Ishikawa (cell line): ENCODE data around the gene HNRNPH2.

Source experiments
- CEBPB ChIP-seq: IDR thresholded peaks from 2 replicates; pipeline ENCODE4 v1.6.1; 2012
- CREB1 ChIP-seq: IDR thresholded peaks from 2 replicates; pipeline ENCODE4 v1.6.1; 2012; ENCODE audit warnings: low read depth
- EGR1 ChIP-seq: IDR thresholded peaks from 2 replicates; pipeline ENCODE4 v1.6.1; 2012
- EP300 ChIP-seq: IDR thresholded peaks from 2 replicates; pipeline ENCODE4 v1.6.1; 2012; ENCODE audit warnings: borderline replicate concordance
- FOXM1 ChIP-seq: IDR thresholded peaks from 2 replicates; pipeline ENCODE4 v1.6.1; 2012; ENCODE audit warnings: low read depth, borderline replicate concordance
- NFIC ChIP-seq: IDR thresholded peaks from 2 replicates; pipeline ENCODE4 v1.6.1; 2012
- RAD21 ChIP-seq: IDR thresholded peaks from 2 replicates; pipeline ENCODE4 v1.6.1; 2012; ENCODE audit warnings: low read depth
- TAF1 ChIP-seq: IDR thresholded peaks from 2 replicates; pipeline ENCODE4 v1.6.1; 2012; ENCODE audit warnings: low read depth, mild to moderate bottlenecking
- TCF12 ChIP-seq: IDR thresholded peaks from 2 replicates; pipeline ENCODE4 v1.6.1; 2012; ENCODE audit warnings: low read depth
- TEAD4 ChIP-seq: IDR thresholded peaks from 2 replicates; pipeline ENCODE4 v1.6.1; 2012
- YY1 ChIP-seq: IDR thresholded peaks from 2 replicates; pipeline ENCODE4 v1.6.1; 2012; ENCODE audit warnings: low read depth
- ZBTB7A ChIP-seq: IDR thresholded peaks from 2 replicates; pipeline ENCODE4 v1.6.1; 2012; ENCODE audit warnings: low read depth
- TF ChIP-seq, protein P1 (sequence below): IDR thresholded peaks from 2 replicates; pipeline ENCODE4 v1.6.1; 2012
- TF ChIP-seq, protein P2 (sequence below): IDR thresholded peaks from 2 replicates; pipeline ENCODE4 v1.6.1; 2012
- TF ChIP-seq, protein P3 (sequence below): IDR thresholded peaks from 2 replicates; pipeline ENCODE4 v1.6.1; 2012; ENCODE audit warnings: low read depth, mild to moderate bottlenecking

Gene HNRNPH2

DNA sequence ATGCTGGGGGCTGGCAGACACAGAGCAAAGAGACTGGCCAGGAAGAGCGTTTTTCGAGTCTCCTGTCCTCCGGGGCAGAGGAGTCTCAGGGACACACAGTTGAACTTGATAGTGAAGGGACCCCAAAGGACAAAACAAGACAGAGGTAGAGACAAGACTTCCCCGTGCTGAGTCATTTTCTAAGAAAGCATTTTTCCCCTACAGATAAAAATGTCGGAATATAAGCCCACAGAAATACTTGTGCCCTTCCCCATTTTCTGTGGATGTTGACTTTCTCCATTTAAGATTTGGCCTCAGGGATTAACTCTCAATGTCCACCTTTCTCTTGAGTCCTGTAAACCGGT, 21.5 kb upstream of the HNRNPH2 start:
- TF ChIP-seq YY1 (no peak), NFIC (no peak), CEBPB (no peak), CREB1 (no peak), ZBTB7A (no peak), TEAD4 (no peak), TCF12 (no peak), FOXM1 (no peak), EGR1 (no peak)
- TF ChIP-seq, protein P1, sequence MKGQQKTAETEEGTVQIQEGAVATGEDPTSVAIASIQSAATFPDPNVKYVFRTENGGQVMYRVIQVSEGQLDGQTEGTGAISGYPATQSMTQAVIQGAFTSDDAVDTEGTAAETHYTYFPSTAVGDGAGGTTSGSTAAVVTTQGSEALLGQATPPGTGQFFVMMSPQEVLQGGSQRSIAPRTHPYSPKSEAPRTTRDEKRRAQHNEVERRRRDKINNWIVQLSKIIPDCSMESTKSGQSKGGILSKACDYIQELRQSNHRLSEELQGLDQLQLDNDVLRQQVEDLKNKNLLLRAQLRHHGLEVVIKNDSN = no peak

DNA sequence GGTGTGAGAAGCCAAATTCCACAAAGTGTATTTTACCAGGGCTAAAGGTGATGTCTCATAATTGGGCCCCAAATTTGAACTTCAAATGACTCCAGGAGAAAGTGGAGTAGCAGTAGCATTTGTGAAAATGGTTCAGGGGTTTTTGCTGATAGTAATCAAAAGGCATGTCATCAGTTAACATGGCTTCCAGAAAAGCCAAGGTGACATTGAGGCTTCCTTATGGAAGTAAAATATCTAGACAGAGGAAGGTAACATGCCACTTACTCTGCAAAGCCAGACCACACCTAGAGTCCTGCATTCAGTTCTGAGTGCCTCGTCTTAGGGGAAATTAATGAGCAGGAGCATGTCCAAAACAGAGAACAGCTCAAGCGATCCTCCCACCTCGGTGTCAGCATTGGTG, 19.4 kb upstream of the HNRNPH2 start:
- TF ChIP-seq FOXM1 (no peak), CEBPB (no peak), TAF1 (no peak), CREB1 (no peak)
- TF ChIP-seq, protein P1 = no peak

DNA sequence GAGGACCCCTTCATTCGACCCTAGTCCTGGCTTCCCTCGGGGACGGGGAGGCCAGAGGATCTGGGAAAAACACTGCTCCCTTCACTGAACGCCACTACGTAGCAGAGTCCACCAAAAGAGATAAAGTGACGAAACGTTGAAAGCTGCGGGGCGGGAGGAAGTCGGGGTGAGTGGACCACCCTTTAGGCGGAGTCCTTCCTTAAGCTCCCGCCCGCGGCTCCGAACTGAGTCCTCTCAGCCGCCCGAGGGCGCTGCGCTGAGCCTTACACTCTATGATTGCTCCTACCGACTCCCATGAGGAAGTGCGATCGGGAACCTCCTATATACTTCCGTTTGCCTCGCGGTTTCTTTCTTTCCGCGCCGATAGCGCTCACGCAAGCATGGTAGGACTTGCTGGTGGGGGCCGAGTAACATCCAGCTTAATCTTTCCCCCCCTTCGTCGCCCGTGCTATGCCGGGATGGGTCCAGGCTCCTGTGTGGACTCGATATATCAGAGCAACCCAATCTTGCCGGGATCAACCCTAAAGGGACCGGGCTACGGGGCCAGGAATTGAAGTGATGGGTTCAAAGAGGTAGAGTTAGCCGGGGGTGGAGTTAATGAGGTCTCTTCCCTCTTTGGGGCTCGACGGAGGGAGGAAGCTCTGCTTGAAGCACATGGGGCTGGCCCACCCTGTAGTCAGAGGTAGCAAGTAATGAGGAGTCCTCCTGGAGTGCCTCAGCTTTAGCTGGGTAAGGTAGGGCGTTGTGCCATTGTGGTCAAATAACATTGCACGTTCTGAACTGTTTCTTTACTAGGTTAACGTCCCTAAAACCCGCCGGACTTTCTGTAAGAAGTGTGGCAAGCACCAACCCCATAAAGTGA, 17.1 kb upstream of the HNRNPH2 start, which contains the start of gene RPL36A:
Gene RPL36A (plus strand): TSS at position 348 of the 862 bp plus-strand sequence. CDS start 33 bp downstream, at position 381.
- TF ChIP-seq RAD21 (no peak), NFIC (no peak), EGR1 (no peak), ZBTB7A (no peak), TEAD4 (no peak), EP300 (no peak), TAF1 (peak; percentile 86), CREB1 (no peak), CEBPB (no peak), TCF12 (peak; percentile 56), FOXM1 (no peak), YY1 (peak; percentile 58; the same call in 1 of the 2 replicates)
- TF ChIP-seq, protein P2, sequence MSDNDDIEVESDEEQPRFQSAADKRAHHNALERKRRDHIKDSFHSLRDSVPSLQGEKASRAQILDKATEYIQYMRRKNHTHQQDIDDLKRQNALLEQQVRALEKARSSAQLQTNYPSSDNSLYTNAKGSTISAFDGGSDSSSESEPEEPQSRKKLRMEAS = peak; percentile 89
- TF ChIP-seq, protein P3, sequence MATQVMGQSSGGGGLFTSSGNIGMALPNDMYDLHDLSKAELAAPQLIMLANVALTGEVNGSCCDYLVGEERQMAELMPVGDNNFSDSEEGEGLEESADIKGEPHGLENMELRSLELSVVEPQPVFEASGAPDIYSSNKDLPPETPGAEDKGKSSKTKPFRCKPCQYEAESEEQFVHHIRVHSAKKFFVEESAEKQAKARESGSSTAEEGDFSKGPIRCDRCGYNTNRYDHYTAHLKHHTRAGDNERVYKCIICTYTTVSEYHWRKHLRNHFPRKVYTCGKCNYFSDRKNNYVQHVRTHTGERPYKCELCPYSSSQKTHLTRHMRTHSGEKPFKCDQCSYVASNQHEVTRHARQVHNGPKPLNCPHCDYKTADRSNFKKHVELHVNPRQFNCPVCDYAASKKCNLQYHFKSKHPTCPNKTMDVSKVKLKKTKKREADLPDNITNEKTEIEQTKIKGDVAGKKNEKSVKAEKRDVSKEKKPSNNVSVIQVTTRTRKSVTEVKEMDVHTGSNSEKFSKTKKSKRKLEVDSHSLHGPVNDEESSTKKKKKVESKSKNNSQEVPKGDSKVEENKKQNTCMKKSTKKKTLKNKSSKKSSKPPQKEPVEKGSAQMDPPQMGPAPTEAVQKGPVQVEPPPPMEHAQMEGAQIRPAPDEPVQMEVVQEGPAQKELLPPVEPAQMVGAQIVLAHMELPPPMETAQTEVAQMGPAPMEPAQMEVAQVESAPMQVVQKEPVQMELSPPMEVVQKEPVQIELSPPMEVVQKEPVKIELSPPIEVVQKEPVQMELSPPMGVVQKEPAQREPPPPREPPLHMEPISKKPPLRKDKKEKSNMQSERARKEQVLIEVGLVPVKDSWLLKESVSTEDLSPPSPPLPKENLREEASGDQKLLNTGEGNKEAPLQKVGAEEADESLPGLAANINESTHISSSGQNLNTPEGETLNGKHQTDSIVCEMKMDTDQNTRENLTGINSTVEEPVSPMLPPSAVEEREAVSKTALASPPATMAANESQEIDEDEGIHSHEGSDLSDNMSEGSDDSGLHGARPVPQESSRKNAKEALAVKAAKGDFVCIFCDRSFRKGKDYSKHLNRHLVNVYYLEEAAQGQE = 0 out of 2 replicates have a peak, but pooled peaks have one; percentile 7
- TF ChIP-seq, protein P1 = no peak

DNA sequence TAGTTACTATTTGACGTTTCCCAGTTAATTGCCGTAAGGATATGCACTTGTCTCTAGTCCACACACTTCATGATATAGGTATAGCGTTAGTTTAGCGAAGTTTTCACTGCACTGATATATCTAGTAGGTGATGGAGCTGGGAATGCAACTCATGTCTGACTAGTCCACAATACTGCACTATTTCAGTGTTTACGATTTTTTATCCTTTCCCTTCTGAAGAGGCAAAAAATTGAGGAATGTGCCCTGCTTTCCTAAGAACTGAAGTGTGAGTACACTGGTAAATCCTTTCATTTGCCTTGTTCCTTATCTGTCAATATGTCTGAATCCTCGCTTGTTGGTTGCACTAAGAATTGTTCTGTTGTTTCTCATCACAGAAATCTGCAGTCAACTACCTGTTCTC, 16.2 kb upstream of the HNRNPH2 start:
- TF ChIP-seq YY1 (no peak), EGR1 (no peak), TAF1 (no peak), TEAD4 (no peak), CREB1 (no peak), TCF12 (no peak), ZBTB7A (no peak), FOXM1 (no peak)
- TF ChIP-seq, protein P3 = no peak
- TF ChIP-seq, protein P2 = no peak

DNA sequence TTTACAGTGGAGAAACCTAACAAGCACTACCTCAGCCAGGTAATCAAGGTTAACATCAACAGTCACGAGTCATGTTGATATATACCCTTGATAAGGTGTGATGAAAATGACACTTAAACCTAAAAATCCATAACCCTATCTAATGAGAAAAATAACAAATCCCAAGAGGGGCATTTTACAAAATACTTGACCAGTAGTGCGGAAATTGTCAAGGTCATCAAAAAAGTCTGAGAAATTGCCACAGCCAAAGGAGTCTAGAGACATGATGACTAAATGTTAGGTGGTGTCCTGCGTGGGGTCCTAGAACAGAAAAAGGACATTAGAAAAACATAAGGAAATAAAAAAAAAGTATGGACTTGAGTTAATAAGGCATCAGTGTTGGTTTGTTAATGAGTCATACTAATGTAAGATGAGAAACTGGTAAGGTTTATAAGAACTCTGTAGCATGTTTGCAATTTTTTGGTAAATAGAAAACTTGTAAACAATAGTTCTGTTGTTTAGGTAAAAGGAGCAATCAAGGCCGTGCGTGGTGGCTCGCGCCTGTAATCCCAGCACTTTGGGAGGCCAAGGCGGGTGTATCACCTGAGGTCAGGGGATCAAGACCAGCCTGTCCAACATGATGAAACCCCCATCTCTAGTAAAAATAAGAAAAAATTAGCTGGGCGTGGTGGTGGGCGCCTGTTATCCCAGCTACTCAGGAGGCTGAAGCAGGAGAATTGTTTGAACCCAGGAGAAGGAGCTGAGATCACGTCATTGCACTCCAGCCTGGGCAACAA, 14.3 kb upstream of the HNRNPH2 start:
- TF ChIP-seq, protein P1 = no peak
- TF ChIP-seq, protein P3 = no peak
- TF ChIP-seq FOXM1 = no peak
- no peak for TF ChIP-seq TEAD4
- no peak for TF ChIP-seq TAF1
- no peak for TF ChIP-seq EGR1
- TF ChIP-seq CEBPB = no peak
- TF ChIP-seq, protein P2 = no peak
- no peak for TF ChIP-seq TCF12
- no peak for TF ChIP-seq RAD21
- no peak for TF ChIP-seq YY1
- TF ChIP-seq EP300 = no peak
- no peak for TF ChIP-seq NFIC
- no peak for TF ChIP-seq CREB1
- TF ChIP-seq ZBTB7A = no peak
